Body of pancreas (tissue), 4 donors: ENCODE measurements around the gene MYO18B. TPM values are rescaled to one million over a fixed set of nuclear protein-coding genes. Genes with fewer than 3 reads are reported as not detected.
"Not testable (repeated sequence)": the region's sequence is repeated elsewhere in the genome, so short reads cannot be mapped to it uniquely, and the experiment has no call there.

ENCODE experiments used
- ATAC-seq: fragments of 150-250 bp; one replicate; pipeline ENCODE4 v1.9.1; 2016
- DNase-seq, 4 donors: peaks; one replicate each; pipeline ENCODE4 v3.0.0-alpha.2; 2019
- H3K27ac ChIP-seq, 4 donors: fragments of 200-600 bp; sonication (generic); 1 replicate in 3 of 4; 2 replicates in 1 of 4; pipeline versions ENCODE4 v1.5.1 to v1.6.1; 2016 to 2019; ENCODE audit warnings: mild to moderate bottlenecking in 1 of 4, mixed read lengths in 1 of 4, moderate library complexity in 1 of 4
- H3K27me3 ChIP-seq, 2 donors: fragments of 200-600 bp; sonication (generic); one replicate each; pipeline ENCODE4 v1.6.0; 2016; ENCODE audit warnings: mild to moderate bottlenecking in 1 of 2
- H3K36me3 ChIP-seq, 2 donors: fragments of 200-600 bp; sonication (generic); replicated peaks in 1 of 2; 2 replicates each; pipeline ENCODE4 v1.5.1; 2016; ENCODE audit warnings: low read depth in 2 of 2; ENCODE audit not compliant: insufficient read depth in 1 of 2
- H3K4me1 ChIP-seq: fragments of 200-600 bp; sonication (generic); one replicate; pipeline ENCODE4 v1.6.0; 2016
- H3K4me3 ChIP-seq, 2 donors: fragments of 200-600 bp; sonication (generic); 1 replicate in 1 of 2; 2 replicates in 1 of 2; pipeline ENCODE4 v1.5.1; 2016 to 2019
- H3K9me3 ChIP-seq, 3 donors: fragments of 200-600 bp; sonication (generic); 1 replicate in 2 of 3; 2 replicates in 1 of 3; pipeline ENCODE4 v1.5.1; 2016
- POLR2A ChIP-seq, 3 donors: fragments of 450-650 bp; IDR thresholded peaks; one replicate each; pipeline ENCODE4 v1.6.1; 2016; ENCODE audit warnings: antibody characterized with exemption in 3 of 3, mild to moderate bottlenecking in 2 of 3
- WGBS, 2 donors: methylation state at CpG; one replicate each; pipeline ENCODE4 v1.1.5; 2017; 5-methylcytosine and 5-hydroxymethylcytosine counted together
- intact Hi-C: fragments of 100-400 bp; cut with DNase I; formaldehyde crosslinking; loops from one replicate; pipeline ENCODE4 v1.15.1; 2023
- total RNA-seq, 2 donors: library from RNA; depleted of rRNA; stranded (reverse); fragments of >200 nt; gene quantifications; one replicate each; pipeline ENCODE4 v1.1.0, GENCODE V29; 2016
- TF ChIP-seq, protein P1 (sequence below), 7 experiments: fragments of 450-650 bp in 4 of 7; fragments of 200-600 bp in 3 of 7; sonication (generic) in 3 of 7; IDR thresholded peaks; one replicate each; pipeline ENCODE4 v1.5.1; 2016 to 2019; ENCODE audit warnings: antibody characterized with exemption in 7 of 7

The MYO18B gene
- total RNA-seq, 2 donors from 2014 or later = 1.3 TPM; not detected in 1

DNA sequence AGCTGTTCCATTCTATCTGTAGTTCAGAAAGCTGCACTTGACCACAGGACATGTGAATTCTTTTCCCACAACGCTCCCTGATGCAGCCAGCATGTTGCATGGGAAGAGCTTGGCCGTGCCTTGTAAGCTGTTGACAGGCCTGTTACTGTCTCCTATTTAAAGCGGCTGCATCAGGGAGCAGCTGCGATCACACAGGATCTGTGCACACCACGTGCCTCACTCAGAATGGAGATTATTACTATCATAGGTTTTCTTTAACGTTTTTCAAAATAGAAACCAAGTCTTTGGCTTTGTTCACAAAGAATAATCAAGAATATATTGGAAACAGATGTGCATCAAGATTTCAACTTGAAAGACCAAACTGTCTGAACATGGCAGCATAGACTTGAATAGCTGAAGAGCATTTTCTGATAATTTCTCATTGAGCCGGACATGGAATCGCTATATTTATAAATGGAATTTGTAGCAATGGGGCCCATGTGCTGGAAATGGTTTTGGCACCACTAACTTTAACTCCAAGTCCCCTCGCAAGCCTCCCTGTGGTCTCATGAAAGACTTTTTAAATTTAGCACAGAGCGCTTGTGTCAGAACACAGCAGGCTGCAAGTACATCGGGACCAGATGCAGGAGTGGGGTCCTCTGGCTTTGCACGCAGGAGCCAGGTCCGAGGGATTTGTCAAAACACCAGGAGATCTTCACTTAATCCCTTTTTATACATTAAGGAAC lies 40.8 kb upstream of the MYO18B start:
- ATAC-seq (no peak), DNase-seq (peak in 2 of 4 donors; percentile 11 to 13)
- Histone ChIP-seq H3K36me3 (peaks cover 0 to 2% of the 10 kb centered on the region in 2 donors), H3K27ac (no peak overlapping the region), H3K4me1 (no peaks in the 10 kb centered on the region), H3K27me3 (no peaks in the 10 kb centered on the region), H3K4me3 (no peak overlapping the region), H3K9me3 (no peaks in the 10 kb centered on the region)
- 67 to 76% methylated on average over 13 of the region's 13 CpGs for WGBS, 2 donors
- TF ChIP-seq, protein P1, sequence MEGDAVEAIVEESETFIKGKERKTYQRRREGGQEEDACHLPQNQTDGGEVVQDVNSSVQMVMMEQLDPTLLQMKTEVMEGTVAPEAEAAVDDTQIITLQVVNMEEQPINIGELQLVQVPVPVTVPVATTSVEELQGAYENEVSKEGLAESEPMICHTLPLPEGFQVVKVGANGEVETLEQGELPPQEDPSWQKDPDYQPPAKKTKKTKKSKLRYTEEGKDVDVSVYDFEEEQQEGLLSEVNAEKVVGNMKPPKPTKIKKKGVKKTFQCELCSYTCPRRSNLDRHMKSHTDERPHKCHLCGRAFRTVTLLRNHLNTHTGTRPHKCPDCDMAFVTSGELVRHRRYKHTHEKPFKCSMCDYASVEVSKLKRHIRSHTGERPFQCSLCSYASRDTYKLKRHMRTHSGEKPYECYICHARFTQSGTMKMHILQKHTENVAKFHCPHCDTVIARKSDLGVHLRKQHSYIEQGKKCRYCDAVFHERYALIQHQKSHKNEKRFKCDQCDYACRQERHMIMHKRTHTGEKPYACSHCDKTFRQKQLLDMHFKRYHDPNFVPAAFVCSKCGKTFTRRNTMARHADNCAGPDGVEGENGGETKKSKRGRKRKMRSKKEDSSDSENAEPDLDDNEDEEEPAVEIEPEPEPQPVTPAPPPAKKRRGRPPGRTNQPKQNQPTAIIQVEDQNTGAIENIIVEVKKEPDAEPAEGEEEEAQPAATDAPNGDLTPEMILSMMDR (IDR thresholded peaks at IDR 0.05) = no peak
- TF ChIP-seq POLR2A (IDR thresholded peaks at IDR 0.05) = no peak
- intact Hi-C loops = no loop called here

DNA sequence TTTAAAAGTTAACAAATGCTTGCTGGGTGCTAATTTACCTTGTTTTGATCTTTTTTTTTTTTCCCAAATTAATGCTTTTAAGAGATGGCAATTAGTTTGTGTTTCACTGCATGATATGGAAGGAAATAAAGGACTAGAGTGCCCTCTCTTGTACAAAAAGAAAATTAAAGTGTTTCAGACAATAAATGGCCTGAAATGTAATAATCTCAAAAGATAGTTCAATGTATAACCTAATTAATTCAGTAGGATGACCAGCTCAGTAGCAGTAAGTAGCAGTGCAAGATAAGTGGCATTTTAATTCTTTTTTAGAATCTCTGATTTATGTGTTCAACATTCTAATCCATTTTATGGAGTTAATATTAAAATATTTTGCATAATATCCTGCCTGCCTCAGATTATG lies 39.9 kb upstream of the MYO18B start:
- H3K27me3 ChIP-seq = no peaks in the 10 kb centered on the region
- TF ChIP-seq, protein P1 (IDR thresholded peaks at IDR 0.05) = peak in 5 of 7 experiments; percentile 30 to 63 (median 54)
- no peak for TF ChIP-seq POLR2A (IDR thresholded peaks at IDR 0.05)
- no peaks in the 10 kb centered on the region for H3K4me1 ChIP-seq
- no peak overlapping the region for H3K4me3 ChIP-seq
- DNase-seq (no peak), ATAC-seq (no peak)
- intact Hi-C loops = no loop called here
- H3K36me3 ChIP-seq = no peaks in the 10 kb centered on the region
- H3K9me3 ChIP-seq = no peaks in the 10 kb centered on the region
- no peak overlapping the region for H3K27ac ChIP-seq

GRCh38 chr22:25702571-25703167 lies 39.3 kb upstream of the MYO18B start:
- Histone ChIP-seq H3K4me3 (no peak overlapping the region), H3K9me3 (no peaks in the 10 kb centered on the region), H3K36me3 (no peaks in the 10 kb centered on the region), H3K27ac (no peak overlapping the region), H3K4me1 (no peaks in the 10 kb centered on the region), H3K27me3 (no peaks in the 10 kb centered on the region)
- DNase-seq = no peak
- 80 to 83% methylated on average over 7 of the region's 7 CpGs for WGBS, 2 donors
- intact Hi-C loops = no loop called here
- no peak for ATAC-seq
- TF ChIP-seq, protein P1 (IDR thresholded peaks at IDR 0.05) = no peak
- TF ChIP-seq POLR2A (IDR thresholded peaks at IDR 0.05) = no peak

GRCh38 chr22:25704701-25705100 lies 37.3 kb upstream of the MYO18B start:
- H3K36me3 ChIP-seq = no peaks in the 10 kb centered on the region
- 87 to 89% methylated on average over 2 of the region's 2 CpGs for WGBS, 2 donors
- no peak overlapping the region for H3K4me3 ChIP-seq
- no peaks in the 10 kb centered on the region for H3K4me1 ChIP-seq
- no peak for DNase-seq
- no peak for ATAC-seq
- no peaks in the 10 kb centered on the region for H3K27me3 ChIP-seq
- H3K9me3 ChIP-seq = no peaks in the 10 kb centered on the region
- TF ChIP-seq, protein P1 (IDR thresholded peaks at IDR 0.05) = no peak
- TF ChIP-seq POLR2A (IDR thresholded peaks at IDR 0.05) = no peak
- H3K27ac ChIP-seq = no peak overlapping the region
- intact Hi-C loops = no loop called here

GRCh38 chr22:25706197-25706596 lies 35.8 kb upstream of the MYO18B start:
- DNase-seq (no peak), ATAC-seq (no peak)
- H3K4me3 ChIP-seq = no peak overlapping the region
- no peaks in the 10 kb centered on the region for H3K4me1 ChIP-seq
- no peaks in the 10 kb centered on the region for H3K36me3 ChIP-seq
- no peaks in the 10 kb centered on the region for H3K9me3 ChIP-seq
- H3K27ac ChIP-seq = no peak overlapping the region
- TF ChIP-seq, protein P1 (IDR thresholded peaks at IDR 0.05) = no peak
- TF ChIP-seq POLR2A (IDR thresholded peaks at IDR 0.05) = no peak
- intact Hi-C loops = no loop called here
- no peaks in the 10 kb centered on the region for H3K27me3 ChIP-seq
- 80 to 83% methylated on average over 5 of the region's 5 CpGs for WGBS, 2 donors

GRCh38 chr22:25708430-25708829 lies 33.6 kb upstream of the MYO18B start:
- H3K9me3 ChIP-seq, ATAC-seq, intact Hi-C loops, H3K4me3 ChIP-seq, H3K27ac ChIP-seq, H3K4me1 ChIP-seq, DNase-seq, H3K36me3 ChIP-seq, H3K27me3 ChIP-seq: not testable (repeated sequence)
- WGBS, 2 donors = 82 to 83% methylated on average over 6 of the region's 6 CpGs
